Embryonic facial prominence (tissue), 1 donor: ENCODE results near the gene NPPB.
A peak's percentile ranks its signal among the peaks of the same experiment; 100 is the strongest.
"Not testable (repeated sequence)": the region's sequence is repeated elsewhere in the genome, so short reads cannot be mapped to it uniquely, and the experiment has no call there.

Source experiments
- DNase-seq: peaks from one replicate; pipeline ENCODE4 v3.0.0-alpha.2; 2016; ENCODE audit errors: extremely low spot score

Gene NPPB

DNA sequence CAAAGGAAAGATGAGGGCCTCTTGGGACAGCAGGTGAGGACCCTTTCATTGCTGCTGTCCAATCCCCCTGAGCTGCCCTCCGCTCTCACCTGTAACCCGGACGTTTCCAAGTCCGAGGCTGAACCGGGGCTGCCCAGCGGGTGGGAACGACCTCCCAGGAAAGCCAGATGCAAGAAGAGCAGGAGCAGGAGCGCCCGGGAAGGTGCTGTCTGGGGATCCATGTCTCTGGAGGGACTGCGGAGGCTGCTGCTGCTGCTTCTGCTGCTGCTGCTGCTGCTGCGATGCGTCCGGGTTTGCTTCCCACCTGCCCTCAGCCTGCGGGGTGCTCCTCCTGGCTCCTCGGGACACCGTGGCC is at the start of gene NPPB:
TSS of gene NPPB (minus strand) at position 333 of the 355 bp plus-strand sequence. CDS start at position 221, 112 bp downstream.
- no peak for DNase-seq

DNA sequence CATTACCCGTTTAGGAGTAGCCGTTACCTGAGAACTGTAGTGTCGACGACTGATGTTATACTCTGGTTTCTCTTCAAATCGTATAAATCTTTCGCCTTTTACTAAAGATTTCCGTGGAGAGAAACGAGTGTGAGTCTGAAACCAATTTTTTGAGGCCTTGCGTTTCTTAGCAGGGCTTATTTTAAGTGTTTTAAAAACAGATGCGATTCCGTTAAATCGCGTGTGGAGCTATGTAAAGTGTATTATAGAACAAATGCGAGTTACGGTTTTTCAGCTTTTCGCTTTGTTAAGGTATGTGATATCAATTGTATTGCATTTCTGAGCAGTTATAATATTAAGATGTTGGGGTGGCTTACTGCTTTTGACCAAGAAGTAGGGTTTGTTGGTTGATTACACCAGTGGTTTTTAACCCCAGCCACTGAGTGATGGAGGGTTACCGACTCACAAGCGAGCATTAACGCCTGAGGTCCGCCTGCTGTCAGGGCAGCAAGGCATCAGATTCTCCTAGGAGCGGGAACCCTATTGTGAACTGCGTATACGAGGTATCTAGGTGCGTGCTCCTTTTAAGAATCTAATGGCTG is 49.4 kb upstream of the NPPB start:
- DNase-seq: peak; percentile 92

DNA sequence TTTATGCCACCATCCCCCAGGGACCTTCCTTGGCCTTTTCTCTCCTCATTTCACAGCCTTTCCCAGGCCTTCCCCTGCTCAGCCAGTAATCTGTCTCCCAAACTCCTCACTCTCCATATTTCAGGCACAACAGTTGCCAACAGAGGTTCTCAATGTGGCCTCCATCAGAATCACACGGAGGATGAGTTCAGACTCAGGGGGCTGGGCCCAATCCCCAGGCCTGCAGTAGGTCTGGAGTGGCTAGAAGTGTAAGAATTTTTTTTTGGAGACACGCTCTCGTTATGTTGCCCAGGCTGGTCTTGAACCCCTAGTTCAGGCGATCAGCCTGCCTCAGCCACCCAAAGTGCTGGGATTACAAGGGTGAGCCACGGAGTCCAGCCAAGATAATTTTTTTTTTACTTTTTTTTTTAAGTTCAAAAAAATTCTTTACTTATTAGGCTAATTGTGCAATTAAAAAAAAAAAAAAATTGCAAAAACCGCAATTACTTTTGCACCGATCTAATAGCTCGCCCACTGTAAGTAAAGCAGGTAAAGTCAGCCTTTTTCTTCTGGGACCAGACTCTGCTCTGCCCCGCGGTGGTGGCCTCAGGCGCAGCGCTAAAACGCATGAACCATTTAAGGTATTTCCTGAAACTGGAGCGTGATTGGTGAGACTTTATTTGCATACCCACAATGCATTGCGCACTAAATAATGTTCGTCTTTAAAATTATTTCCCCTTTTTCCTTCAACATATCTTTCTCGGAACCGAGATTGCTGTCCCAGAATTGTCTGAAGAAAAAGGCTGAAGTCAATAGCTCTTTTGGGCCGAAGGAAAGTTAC is 48.7 kb upstream of the NPPB start:
- peak; percentile 97 for DNase-seq

DNA sequence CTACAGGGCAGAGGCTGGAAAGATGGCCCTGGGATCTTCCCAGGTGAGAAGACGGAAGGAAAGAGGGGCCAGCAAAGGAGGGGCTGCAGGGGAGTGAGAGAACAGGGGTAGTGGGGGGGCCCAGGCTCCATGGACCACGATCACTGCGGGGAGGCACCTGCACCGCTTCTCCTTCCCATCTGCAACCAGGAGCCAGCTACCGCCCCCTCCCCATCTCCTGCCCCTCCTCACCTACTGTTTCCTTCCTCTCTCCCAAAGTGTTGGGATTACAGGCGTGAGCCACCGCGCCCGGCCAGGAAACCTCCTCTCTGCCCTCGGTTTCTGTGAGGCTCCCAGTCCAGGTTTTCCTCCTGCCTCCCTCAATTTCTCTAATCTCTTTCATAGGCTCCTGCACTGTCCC is 48.1 kb upstream of the NPPB start:
- DNase-seq: no peak

DNA sequence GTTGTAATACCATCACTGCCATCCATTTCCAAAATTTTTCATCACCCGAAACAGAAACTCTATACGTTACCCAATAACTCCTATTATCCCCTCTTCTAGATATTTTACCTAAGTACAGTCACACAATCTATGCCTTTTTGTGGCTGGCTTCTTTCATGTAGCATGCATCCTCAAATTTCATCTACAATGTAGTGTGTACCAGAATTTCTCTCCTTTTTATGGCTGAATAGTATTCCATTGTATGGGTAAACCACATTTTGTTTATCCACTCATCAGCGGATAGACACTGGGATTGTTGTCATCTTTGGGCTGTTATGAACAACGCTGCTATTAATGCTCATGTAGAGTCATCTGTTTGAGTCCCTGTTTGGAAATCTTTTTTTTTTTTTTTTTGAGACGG is 46.2 kb upstream of the NPPB start:
- DNase-seq: no peak

DNA sequence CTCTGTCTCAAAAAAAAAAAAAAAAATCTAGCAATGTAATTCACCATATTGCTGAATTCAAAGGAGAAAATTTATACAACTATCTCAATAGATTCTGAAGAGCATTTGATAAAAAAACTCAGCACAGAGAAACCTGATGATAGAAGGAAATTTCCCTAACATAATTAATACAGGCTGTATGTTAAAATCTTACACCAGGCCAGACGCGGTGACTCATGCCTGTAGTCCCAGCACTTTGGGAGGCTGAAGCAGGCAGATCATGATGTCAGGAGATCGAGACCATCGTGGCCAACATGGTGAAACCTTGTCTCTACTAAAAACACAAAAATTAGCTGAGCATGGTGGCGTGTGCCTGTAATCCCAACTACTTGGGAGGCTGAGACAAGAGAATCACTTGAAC is 45.4 kb upstream of the NPPB start:
- DNase-seq: not testable (repeated sequence)

DNA sequence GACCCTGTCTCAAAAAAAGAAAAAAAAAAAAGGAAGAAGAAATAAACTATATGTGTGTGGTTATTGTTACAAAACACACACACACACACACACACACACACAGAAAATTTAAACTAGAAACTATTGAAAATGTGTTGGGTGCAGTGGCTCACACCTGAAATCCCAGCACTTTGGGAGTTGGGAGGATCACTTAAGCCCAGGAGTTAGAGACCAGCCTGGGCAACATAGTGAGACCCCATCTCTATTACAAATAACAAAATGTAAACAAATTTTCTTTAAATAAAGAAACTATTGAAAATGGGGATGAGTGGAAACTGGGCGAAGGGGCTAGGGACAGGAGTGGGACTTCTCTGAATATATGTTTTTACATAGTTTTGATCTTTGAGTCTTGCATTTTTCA is 44.5 kb upstream of the NPPB start:
- DNase-seq: no peak

DNA sequence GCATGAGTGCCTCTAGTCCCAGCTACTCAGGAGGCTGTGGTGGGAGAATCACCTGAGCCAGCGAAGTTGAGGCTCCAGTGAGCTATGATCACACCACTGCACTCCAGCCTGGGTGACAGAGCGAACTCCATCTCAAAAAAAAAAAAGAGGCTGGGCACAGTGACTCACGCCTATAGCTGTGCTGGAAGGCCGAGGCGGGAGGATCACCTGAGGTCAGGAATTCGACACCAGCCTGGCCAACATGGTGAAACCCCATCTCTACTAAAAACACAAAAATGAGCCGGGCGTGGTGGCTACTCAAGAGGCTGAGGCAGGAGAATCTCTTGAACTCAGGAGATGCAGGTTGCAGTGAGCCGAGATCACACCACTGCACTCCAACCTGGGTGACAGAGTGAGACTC is 42.7 kb upstream of the NPPB start:
- not testable (repeated sequence) for DNase-seq

DNA sequence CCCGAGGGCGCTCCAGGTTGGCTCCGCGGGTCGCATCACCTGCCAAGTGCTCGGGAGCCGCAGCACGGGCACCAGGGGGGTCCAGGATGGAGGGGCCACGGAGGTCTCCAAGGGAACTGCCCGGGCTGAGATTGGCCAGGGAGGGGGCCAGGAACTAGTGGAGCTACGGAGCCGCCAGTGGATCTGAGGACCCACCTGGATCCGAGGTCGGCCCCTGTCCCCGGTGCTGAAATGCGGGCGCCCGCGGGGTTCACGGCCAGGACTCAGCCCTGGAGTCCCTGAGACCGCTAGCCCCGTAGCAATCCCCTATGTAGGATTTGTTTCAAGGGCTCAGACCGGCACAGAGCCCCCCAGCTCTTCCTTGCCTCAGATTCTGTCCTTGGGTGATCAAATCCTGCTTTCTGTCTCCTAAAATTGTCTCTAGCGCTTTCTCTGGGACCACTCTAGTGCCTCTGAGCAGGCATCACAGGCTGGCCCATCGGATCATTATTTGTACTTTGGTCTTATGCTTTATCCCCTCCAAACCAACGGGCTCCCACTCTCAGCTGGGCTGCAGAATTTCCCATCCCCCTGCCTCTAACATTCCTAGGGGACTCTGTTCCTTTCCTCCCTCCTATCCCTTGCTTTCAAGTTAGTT is 40.2 kb upstream of the NPPB start:
- DNase-seq: no peak

DNA sequence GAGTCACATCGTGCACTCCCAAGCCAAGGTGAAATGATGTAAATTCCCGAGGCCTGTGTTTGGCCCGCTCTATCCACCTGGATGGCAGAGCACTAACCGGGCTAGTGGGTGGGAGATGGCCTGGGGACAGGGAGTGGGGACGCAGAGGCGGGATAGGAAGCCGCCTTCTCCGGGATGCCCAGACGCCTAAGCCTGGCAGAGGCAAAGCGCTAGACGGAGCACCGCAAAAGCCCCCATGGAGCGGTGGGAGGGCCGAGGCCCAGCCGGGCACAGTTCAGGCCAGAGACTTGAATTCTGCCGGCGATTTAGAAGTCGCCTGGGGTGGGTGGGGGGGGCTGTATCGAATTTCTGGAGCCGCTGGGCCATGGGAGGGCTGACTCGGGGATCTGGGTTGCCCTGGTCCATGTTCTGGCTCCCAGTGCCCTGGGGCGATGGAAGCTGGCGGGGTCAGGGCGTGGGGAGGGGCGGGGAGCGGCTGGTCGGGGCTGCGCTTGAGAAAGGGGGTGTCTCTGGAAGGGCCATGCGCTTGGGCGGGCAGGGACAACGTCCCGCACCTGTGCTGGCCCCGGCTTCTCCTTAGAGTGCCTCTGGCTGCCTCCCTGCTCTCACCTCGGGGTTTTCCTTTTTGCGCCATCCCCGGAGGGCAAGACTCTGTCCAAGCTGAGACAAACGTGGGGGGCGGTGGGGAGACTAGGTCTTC is 39.5 kb upstream of the NPPB start:
- no peak for DNase-seq

DNA sequence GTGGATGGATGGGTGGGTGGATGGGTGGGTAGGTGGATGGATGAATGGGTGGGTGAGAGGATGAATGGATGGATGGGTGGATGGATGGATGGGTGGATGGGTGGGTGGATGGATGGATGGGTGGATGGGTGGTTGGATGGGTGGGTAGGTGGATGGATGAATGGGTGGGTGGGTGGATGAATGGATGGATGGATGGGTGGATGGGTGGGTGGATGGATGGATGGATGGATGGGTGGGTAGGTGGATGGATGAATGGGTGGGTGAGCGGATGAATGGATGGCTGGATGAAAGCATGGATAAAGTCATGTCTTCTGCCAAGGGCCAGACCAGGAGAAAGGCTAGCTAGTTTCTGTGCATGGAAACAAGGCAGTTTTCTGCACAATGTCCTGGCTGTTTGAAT is 35.8 kb upstream of the NPPB start:
- DNase-seq: not testable (repeated sequence)

DNA sequence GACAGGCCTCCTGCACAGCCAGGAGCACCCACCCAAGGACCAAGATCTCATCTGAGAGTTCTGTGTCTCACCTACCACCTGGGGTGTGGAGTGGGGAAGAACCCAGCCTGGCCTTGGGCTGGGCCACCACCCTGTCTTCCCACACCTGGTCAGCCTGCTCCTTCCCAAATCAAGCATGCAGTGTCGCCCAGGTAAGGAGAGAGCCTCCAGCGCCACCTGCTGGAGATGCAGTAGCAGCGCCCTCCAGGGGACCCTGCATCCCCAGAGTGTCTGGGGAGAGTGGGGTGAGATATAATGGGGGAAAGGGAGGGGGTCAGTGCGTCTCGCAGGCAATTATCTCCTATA is 35.1 kb upstream of the NPPB start:
- DNase-seq: no peak

DNA sequence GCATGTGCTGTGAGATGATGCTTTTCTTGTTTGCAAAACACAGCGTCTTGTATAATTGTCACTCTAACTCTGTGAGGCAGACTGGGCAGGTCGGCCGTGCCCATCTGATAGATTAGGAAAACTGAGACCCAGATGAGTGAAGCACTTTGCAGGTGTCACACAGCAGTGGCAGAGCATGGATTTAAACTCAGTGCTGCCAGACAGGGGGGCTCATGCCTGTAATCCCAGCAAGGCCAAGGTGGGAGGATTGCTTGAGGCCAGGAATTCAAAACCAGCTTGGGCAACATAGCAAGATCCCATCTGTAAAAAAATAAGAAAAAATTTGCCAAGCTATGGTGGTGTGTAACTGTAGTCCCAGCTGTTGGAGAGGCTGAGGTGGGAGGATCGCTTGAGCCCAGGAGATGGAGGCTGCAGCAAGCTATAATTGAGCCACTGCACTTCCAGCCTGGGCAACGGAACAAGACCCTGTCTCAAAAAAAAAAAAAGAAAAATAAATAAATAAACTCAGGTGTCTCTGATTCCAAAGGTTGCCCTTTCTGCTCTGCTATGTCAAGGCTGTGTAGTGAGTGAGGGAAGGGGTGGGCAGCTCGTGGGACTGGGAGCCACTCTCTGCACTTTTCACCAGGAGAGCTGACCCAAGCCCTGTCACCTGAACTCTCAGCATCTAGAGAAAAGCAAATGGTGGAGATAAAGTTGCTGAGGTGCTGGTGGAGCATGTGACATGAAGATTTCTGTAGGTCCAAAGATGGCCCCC is 32.9 kb upstream of the NPPB start:
- no peak for DNase-seq

DNA sequence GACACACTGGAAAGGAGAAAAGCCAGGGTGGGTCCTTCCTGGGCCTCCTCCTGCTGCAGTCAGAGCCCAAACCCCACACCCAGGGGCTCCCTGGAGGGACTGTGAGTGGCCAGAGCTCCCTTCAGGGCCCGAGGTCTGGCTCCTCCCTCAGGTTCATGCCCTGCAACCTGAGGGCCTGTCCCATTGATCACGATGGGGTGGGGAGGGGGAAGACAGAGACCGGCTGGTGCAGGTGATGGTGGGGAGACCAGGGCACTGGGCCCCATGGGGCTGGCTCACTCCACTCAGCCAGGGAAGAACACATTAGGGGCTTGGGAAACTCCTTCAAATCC is 30.1 kb upstream of the NPPB start:
- no peak for DNase-seq

DNA sequence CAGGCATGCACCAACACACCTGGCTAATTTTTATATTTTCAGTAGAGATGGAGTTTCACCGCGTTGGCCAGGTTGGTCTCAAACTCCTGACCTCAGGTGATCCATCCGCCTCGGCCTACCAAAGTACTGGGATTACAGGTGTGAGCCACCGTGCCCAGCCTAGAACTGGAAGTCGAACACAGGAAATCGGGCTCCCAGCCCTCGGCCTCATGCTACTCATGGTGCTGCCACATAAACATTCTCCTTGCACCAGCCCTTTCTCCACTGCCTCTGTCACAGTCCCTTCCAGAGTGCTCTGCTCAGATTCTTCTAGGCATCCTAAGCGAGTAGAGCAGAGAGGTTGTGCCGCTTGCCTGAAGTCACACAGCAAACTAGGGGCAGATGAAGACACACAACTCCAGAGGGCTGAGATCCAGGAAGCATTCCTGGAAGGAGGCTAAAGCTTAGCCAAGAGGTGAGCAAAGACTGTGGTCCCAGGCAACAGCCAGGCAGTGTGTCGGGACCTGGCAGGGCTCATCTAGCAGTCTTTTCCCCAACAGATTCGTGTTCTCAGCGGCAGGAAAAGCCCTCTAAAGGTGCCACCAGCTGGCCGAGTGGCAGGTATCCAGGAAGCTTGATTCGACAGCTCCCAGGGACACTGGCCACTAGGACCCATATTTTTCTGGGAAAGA is 29.6 kb upstream of the NPPB start:
- DNase-seq: no peak

DNA sequence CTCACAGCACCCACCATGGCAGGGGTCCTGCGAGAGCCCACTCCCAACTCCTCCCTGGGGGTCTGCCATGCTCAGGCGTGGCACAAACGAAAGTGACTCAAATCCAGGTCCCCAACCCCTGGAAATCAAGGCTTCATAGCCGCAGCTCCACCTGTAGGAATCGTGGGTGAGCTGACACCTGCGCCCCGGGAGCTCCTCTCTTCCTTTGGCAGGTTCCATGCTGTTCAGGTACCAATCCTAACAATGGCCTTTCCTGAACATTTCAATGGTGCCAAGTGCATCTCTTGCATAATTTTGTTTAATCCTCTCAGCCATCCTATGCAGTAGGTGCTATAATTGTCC is 28.9 kb upstream of the NPPB start:
- no peak for DNase-seq

DNA sequence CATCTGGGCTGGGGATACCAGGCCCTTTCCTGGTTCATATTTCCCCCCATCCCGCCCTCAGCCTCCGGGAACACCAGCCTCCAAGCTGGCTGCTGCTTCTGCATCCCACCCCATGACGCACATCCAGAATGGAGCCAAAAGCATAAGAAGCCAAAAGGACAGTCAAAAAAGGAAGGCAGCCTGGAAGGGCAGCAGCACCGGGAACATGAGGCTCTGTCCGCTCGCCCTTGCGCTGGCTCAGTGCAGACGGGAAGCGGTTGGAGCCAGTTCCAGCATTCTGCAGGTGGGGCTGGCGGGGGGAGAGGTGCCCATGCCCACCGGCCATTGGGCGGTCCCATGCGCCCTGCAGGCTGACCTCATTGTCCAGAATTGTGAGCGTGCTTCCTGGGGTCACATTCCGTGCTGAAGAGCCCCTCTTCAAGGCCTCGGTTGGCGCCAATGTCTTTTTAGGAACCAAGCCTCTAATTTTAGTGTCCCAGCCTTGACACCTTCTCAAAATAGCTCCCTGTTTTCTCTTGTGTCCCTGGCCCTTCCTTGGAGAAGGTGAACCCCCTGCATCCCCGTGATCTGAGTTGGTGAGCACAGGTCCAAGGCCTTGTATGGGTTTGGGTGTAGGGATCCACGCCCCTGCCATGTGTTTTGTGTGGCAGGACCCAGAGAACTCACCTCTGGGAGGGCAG is 28.4 kb upstream of the NPPB start:
- no peak for DNase-seq

DNA sequence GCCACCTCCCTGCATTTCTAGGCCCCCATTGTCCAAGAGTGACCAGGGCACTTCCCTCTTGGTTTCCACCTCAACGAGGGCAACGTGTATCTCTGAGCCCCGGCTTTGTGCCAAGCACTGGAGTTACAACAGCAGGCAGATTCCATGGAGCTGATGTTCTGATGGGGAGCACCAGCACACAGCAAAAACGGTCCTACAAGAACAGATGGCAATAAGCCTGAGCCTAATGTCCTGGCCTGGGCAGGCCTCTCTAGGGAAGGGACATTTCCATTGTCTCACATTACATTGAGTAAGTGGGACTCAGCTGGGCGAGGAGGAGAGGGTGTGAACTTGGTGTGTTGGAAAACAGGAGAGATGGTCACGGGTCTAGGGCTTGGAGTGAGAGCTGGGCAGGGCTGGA is 27.2 kb upstream of the NPPB start:
- no peak for DNase-seq

DNA sequence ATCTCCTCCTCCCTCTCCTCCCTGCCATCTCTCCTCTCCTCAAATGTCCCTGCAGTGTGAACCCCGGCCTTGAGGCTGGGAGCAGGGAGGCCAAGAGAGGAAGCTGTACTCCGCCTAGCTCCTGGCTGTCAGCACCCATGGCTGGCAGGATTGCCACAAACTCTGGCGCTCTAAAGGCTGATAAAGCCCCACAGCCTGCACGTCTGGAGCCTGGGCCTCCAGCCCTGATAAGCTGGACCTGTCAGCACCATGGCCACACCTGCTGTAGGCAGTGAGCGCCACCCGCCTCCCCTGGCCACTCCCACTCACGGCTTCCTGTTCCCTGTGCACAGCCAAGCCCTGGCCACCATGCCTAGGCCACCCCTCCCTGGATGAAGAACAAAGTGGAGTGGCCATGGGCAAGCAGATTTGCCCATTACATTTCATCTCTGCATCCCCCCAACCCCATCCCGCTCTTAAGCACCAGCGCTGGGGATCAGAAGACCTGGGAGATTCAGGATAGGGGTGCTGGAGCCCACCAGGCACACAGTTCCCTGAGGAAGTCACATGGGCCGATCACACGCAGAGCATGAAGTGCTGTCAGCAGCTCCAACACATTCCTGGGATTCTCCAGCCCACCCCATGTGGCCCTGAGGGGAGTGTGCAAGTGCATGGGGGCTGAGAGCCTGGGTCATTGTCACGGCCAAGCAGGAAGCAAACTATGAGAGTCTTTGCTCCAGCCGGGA is 24.2 kb upstream of the NPPB start:
- no peak for DNase-seq

DNA sequence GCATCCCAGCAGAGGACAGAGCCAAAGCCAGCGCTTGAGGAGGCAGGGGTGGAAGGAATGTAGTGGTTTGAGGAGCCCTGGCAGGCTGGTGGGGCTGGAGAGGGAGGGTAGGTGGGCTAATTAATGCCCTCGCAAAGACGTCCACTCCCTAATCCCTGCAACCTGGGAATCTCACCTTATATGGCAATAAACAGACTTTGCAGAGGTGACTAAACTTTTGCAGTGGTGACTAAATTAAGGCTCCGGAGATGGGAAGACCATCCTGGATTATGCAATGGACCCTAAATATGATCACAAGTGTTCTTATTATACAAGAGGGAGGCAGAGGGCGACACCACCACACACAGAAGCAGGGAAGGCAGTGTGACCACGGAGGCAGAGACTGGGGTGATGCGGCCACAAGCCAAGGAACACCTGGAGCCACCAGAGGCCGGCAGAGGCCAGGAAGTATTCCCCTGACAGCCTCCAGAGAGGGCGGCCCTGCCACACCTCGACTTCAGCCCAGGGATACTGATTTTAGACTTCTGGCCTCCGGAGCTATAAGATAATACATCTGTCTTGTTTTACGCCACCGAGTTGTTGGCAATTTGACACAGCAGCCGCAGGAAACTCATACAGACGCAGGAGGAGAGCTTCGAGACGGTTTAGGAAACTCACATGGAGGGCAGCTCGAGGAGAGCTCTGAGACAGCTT is 23.1 kb upstream of the NPPB start:
- no peak for DNase-seq
